K562 (cell line): ENCODE measurements around the gene DCAF4. TPM values are rescaled to one million over a fixed set of nuclear protein-coding genes. Genes with fewer than 3 reads are reported as not detected.
A peak's percentile ranks its signal among the peaks of the same experiment; 100 is the strongest.

Experiments used
- ADNP ChIP-seq: fragments of 200-800 bp; sonication (Bioruptor generic); IDR thresholded peaks from 2 replicates; pipeline ENCODE4 v1.6.1; 2016; ENCODE audit warnings: missing genetic modification characterization, missing compliant biosample characterization
- ARID1B ChIP-seq: fragments of 450-650 bp; IDR thresholded peaks from 2 replicates; pipeline ENCODE4 v1.6.1; 2016; ENCODE audit warnings: antibody characterized with exemption, mild to moderate bottlenecking, inconsistent platforms
- CSDE1 ChIP-seq, 2 experiments: fragments of 450-650 bp; IDR thresholded peaks; 2 replicates each; pipeline ENCODE4 v1.6.1; 2016; ENCODE audit warnings: mild to moderate bottlenecking in 1 of 2
- DNMT1 ChIP-seq: fragments of 450-650 bp; IDR thresholded peaks from 2 replicates; pipeline ENCODE4 v1.6.1; 2016; ENCODE audit warnings: antibody characterized with exemption, mild to moderate bottlenecking
- FOXP4 ChIP-seq: sonication (generic); formaldehyde crosslinking; IDR thresholded peaks from 2 replicates; pipeline ENCODE4 v1.8.0; 2022; ENCODE audit warnings: mild to moderate bottlenecking, missing genetic modification reagents, borderline replicate concordance
- HDAC6 ChIP-seq: IDR thresholded peaks from 2 replicates; pipeline ENCODE4 v1.6.1; 2012; ENCODE audit warnings: low read depth, mild to moderate bottlenecking, control low read depth, inconsistent platforms, low read length, moderate library complexity
- ILF3 ChIP-seq: fragments of 450-650 bp; IDR thresholded peaks from 2 replicates; pipeline ENCODE4 v1.6.1; 2018; ENCODE audit warnings: antibody characterized with exemption, mild to moderate bottlenecking, moderate library complexity, borderline replicate concordance
- KLF13 ChIP-seq: fragments of 450-650 bp; IDR thresholded peaks from 2 replicates; pipeline ENCODE4 v1.6.1; 2016; ENCODE audit warnings: missing genetic modification characterization, low read depth, mild to moderate bottlenecking, missing compliant biosample characterization, moderate library complexity, borderline replicate concordance
- NELFE ChIP-seq: IDR thresholded peaks from 2 replicates; pipeline ENCODE4 v1.6.1; 2011; ENCODE audit warnings: mild to moderate bottlenecking; ENCODE audit not compliant: insufficient read depth, insufficient read length
- NEUROD1 ChIP-seq: fragments of 150-350 bp; IDR thresholded peaks from 2 replicates; pipeline ENCODE4 v1.6.1; 2014; ENCODE audit warnings: borderline replicate concordance, low read length, low read depth; ENCODE audit not compliant: partially characterized antibody
- PRMT5 ChIP-seq: sonication (generic); formaldehyde crosslinking; IDR thresholded peaks from 2 replicates; pipeline ENCODE4 v1.5.0; 2020; ENCODE audit warnings: missing genetic modification reagents
- RBM22 ChIP-seq: fragments of 200-400 bp; formaldehyde crosslinking; IDR thresholded peaks from 2 replicates; pipeline ENCODE4 v1.6.1; 2018; ENCODE audit warnings: low read length, low read depth; ENCODE audit not compliant: poor library complexity, severe bottlenecking
- RFX5 ChIP-seq: IDR thresholded peaks from 2 replicates; pipeline ENCODE4 v1.6.1; 2011; ENCODE audit warnings: low read depth, mild to moderate bottlenecking, improper control_type of control experiment, low read length
- SMARCA5 ChIP-seq: fragments of 450-650 bp; IDR thresholded peaks from 2 replicates; pipeline ENCODE4 v1.6.1; 2016
- SUPT5H ChIP-seq: fragments of 450-650 bp; IDR thresholded peaks from 2 replicates; pipeline ENCODE4 v1.6.1; 2016
- TFAM ChIP-seq: fragments of 250-450 bp; sonication (Bioruptor Pico); conservative IDR thresholded peaks from 2 replicates; pipeline ENCODE4 v1.5.0; 2021; ENCODE audit warnings: mild to moderate bottlenecking, moderate library complexity
- XRCC3 ChIP-seq: fragments of 450-650 bp; IDR thresholded peaks from 2 replicates; pipeline ENCODE4 v1.6.1; 2017; ENCODE audit warnings: mild to moderate bottlenecking, moderate library complexity
- ZEB2 ChIP-seq: fragments of 450-650 bp; IDR thresholded peaks from 2 replicates; pipeline ENCODE4 v1.6.1; 2016
- ZNF140 ChIP-seq: fragments of 250-450 bp; sonication (Bioruptor Pico); IDR thresholded peaks from 2 replicates; pipeline ENCODE4 v1.8.0; 2021; ENCODE audit warnings: moderate library complexity, mild to moderate bottlenecking, inconsistent platforms
- polyA plus RNA-seq, 8 experiments: library from polyadenylated mRNA; depleted of rRNA in 4 of 8; stranded (reverse) in 5 of 8; unstranded in 3 of 8; fragments of >200 nt; fragmentation: Nextera tagmentation in 2 of 8; fragmentation: Illumina TruSeq in 1 of 8; extraction: Ambion mirVana in 2 of 8; extraction: Trizol in 1 of 8; gene quantifications; 2 replicates each; pipeline versions ENCODE4 v1.2.1 to v1.2.3, GENCODE V29; 2011 to 2014; ENCODE audit warnings: inconsistent platforms in 1 of 8, missing spikeins in 1 of 8
- total RNA-seq, 7 experiments: library from RNA; depleted of rRNA in 6 of 7; stranded (reverse); fragments of >200 nt in 6 of 7; fragmentation: Illumina TruSeq in 2 of 7; extraction: Trizol in 2 of 7; gene quantifications; 2 replicates each; pipeline versions ENCODE4 v1.2.1 to v1.2.3, GENCODE V29; 2011 to 2021; ENCODE audit warnings: low replicate concordance in 1 of 7
- TF ChIP-seq, protein P1 (sequence below), 2 experiments: fragments of 450-650 bp in 1 of 2; sonication (generic) in 1 of 2; formaldehyde crosslinking; conservative IDR thresholded peaks; 2 replicates each; pipeline versions ENCODE4 v1.4.0 to v1.8.1; 2020 to 2022; ENCODE audit warnings: mild to moderate bottlenecking in 1 of 2, missing genetic modification reagents in 1 of 2
- TF ChIP-seq, protein P2 (sequence below): fragments of 250-450 bp; sonication (Bioruptor Pico); IDR thresholded peaks from 2 replicates; pipeline ENCODE4 v1.8.0; 2021; ENCODE audit warnings: borderline replicate concordance, mild to moderate bottlenecking, moderate library complexity; ENCODE audit not compliant: poor library complexity, severe bottlenecking

DCAF4 gene
- total and polyA plus RNA-seq, 9 of the 15 experiments (the other 6 are each of a cell fraction or from before 2014, with no cell fraction given): 2.7 to 49.2 (median 22.9) TPM

DNA sequence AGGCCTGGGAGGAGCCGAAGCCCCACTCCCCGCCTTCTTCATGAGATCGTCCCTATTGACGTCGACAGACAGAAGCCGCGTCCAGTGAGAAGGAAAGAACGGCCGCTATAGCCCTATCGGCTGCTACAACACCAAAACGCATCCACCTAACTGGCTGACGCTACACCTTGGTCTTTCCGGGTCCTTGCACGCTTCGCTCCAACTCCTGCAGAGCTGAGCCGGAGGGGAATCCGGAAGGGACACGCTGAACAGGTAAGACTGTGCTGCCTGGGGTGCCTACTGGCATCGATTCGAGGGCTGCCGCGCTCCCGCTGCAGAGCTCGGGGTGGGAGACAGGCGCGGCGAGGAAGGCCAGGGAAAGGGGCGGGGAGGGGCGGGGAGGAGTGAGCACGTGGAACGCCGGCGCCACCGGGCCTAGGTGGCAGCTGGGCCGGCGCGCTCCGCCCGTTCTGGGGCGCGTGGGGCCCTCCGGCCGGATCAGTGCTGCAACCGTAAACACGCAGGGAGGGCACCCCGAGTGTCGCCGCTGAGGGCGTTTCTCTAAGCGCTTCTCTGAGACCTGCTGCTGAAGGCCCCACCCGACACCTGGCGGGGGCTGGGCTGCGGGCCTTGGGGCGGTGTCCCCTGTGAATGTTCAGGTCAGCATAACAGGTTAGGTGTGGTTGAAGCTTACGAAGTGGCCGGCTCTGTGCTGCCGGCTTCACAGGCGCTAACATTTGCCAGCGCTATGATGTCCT, at the start of gene DCAF4 (continued):
- TF ChIP-seq SUPT5H: peak; percentile 8; the same call in 1 of the 2 replicates
- TF ChIP-seq XRCC3: no peak
- no peak for TF ChIP-seq RFX5
- TF ChIP-seq TFAM (CRISPR knock-in tag): no peak
- no peak for TF ChIP-seq PRMT5 (CRISPR knock-in tag)
- TF ChIP-seq ADNP (tag): no peak
- TF ChIP-seq, protein P1, sequence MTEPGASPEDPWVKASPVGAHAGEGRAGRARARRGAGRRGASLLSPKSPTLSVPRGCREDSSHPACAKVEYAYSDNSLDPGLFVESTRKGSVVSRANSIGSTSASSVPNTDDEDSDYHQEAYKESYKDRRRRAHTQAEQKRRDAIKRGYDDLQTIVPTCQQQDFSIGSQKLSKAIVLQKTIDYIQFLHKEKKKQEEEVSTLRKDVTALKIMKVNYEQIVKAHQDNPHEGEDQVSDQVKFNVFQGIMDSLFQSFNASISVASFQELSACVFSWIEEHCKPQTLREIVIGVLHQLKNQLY (CRISPR knock-in tag; conservative IDR thresholded peaks at IDR 0.05): no peak
- no peak for TF ChIP-seq ARID1B
- no peak for TF ChIP-seq NEUROD1
- no peak for TF ChIP-seq KLF13 (tag)
- no peak for TF ChIP-seq CSDE1 (IDR thresholded peaks at IDR 0.05)
- no peak for TF ChIP-seq RBM22
- no peak for TF ChIP-seq SMARCA5
- TF ChIP-seq, protein P2, sequence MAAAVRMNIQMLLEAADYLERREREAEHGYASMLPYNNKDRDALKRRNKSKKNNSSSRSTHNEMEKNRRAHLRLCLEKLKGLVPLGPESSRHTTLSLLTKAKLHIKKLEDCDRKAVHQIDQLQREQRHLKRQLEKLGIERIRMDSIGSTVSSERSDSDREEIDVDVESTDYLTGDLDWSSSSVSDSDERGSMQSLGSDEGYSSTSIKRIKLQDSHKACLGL: no peak
- TF ChIP-seq FOXP4 (CRISPR knock-in tag): peak; percentile 62; the same call in 1 of the 2 replicates
- TF ChIP-seq ILF3: no peak
- TF ChIP-seq ZEB2: no peak
- TF ChIP-seq DNMT1: no peak
- no peak for TF ChIP-seq ZNF140 (CRISPR knock-in tag)
- TF ChIP-seq NELFE: no peak
- TF ChIP-seq HDAC6: no peak
